ENCODE results near the gene CTPS2.

- no peak for TF ChIP-seq CTCF (conservative IDR thresholded peaks at IDR 0.05; ENCODE audit: low read depth in 2 of 2)
- no peak for TF ChIP-seq POLR2AphosphoS5 (IDR thresholded peaks at IDR 0.05; ENCODE audit: low read depth)
- TF ChIP-seq EZH2phosphoT487 (IDR thresholded peaks at IDR 0.05; ENCODE audit: unreplicated experiment): no peak
- TF ChIP-seq CREB1 (CRISPR knock-in tag; IDR thresholded peaks at IDR 0.05; ENCODE audit: low read depth): no peak
- TF ChIP-seq EZH2 (IDR thresholded peaks at IDR 0.05; ENCODE audit: low read depth, unreplicated experiment): no peak
- TF ChIP-seq JUNB (IDR thresholded peaks at IDR 0.05; ENCODE audit: unreplicated experiment): no peak
- TF ChIP-seq REST (IDR thresholded peaks at IDR 0.05; ENCODE audit: unreplicated experiment): no peak
- no peak for TF ChIP-seq ZNF331 (CRISPR knock-in tag; IDR thresholded peaks at IDR 0.05; ENCODE audit: low read depth)
- TF ChIP-seq ZNF462 (CRISPR knock-in tag; IDR thresholded peaks at IDR 0.05): no peak
- no peak for TF ChIP-seq NANOG (IDR thresholded peaks at IDR 0.05; ENCODE audit: borderline replicate concordance)
- TF ChIP-seq STAT1 (IDR thresholded peaks at IDR 0.05; ENCODE audit: unreplicated experiment): no peak
- TF ChIP-seq ETS1 (IDR thresholded peaks at IDR 0.05): no peak
- TF ChIP-seq ZNF114 (CRISPR knock-in tag; IDR thresholded peaks at IDR 0.05): no peak
Measured at GRCh38 chrX:16587836-16588235, 124.6 kb downstream of the CTPS2 start.
